Measurements from ENCODE around the gene TGFA. TPM values are rescaled to one million over a fixed set of nuclear protein-coding genes. Genes with fewer than 3 reads are reported as not detected.

Gene TGFA
- total RNA-seq, 1 donor from 2014 or later = 1.4 TPM

DNA sequence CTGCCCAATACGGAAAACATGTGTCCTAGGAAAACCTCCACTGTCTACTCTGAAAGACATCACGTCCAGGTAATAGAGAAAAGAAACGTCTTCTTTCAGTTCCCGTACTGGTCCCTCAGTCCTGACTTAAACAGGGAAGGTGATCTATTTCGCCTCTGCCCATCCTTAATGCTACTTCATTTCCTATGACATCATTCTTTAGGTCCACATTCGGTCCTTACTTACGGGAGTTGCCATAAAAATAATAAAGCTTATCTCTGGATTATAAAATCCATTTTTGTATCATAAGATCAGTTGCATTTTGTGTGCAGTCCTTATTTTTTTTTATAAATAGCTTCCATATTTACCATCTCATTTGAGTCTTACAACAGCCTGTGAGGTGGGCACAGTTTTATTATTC is 3.7 kb downstream of the TGFA start:
- Mint-ChIP-seq H3K9me3 (ENCODE audit: unreplicated experiment) (no peaks in the 10 kb centered on the region), H3K27ac (ENCODE audit: unreplicated experiment) (no peak overlapping the region)

DNA sequence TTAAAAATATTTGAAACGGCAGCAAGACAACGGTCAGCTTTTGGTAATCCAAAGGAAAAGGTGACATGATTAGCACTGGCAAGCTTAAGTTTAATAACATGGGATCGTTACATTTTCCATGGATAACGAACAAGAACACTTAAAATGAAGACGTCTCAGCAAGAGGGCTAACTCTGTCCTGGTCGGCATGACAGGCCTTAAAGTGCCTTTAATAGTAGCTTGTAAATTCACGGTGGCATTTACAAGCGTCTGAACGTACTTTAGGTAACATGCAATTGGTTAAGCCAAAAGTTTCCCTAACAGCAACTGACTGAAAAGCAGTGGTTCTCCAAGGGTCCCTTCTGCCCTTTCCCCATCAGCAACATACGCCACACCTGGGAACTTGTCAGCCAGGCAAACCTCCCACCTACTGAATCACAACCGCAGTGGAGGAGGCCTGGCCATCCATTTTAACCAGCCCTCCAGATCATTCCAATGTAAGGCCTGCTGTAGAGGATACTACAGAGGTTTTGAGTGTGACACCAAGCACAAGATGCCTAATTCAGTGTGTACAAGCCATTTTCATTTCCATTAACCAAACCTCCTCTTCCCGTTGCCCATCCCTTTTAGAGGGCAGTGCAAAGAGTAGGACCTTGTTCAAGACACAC is 4.4 kb downstream of the TGFA start:
- H3K9ac ChIP-seq (ENCODE audit: low read length) = no peak overlapping the region
- H3K4me3 ChIP-seq (ENCODE audit: insufficient read depth, low read depth, low read length) = no peak overlapping the region
- FAIRE-seq (no peak), DNase-seq (ENCODE audit: low read depth) (no peak)
- Mint-ChIP-seq H3K4me3 (ENCODE audit: unreplicated experiment) (no peak overlapping the region), H3K36me3 (ENCODE audit: low read depth, unreplicated experiment) (no peaks in the 10 kb centered on the region), H3K4me1 (ENCODE audit: low read depth, unreplicated experiment) (peaks cover 5% of the 10 kb centered on the region), H3K9me3 (ENCODE audit: unreplicated experiment) (no peaks in the 10 kb centered on the region), H3K27ac (ENCODE audit: unreplicated experiment) (no peak overlapping the region), H3K27me3 (ENCODE audit: low read depth, unreplicated experiment) (peaks cover 16% of the 10 kb centered on the region)
- H3K4me2 ChIP-seq (ENCODE audit: low read length) = no peak overlapping the region
- peaks cover 38% of the 10 kb centered on the region for H3K27me3 ChIP-seq (ENCODE audit: insufficient read depth, low read length)
- peaks cover 6% of the 10 kb centered on the region for H3K4me1 ChIP-seq (ENCODE audit: insufficient read depth, low read length)
- H3K27ac ChIP-seq (ENCODE audit: low read depth, low read length) = no peak overlapping the region
- no peaks in the 10 kb centered on the region for H4K20me1 ChIP-seq (ENCODE audit: insufficient read depth, low read length)
- no peaks in the 10 kb centered on the region for H3K36me3 ChIP-seq (ENCODE audit: insufficient read depth, low read length)
- H3K9me3 ChIP-seq (ENCODE audit: insufficient read depth, low read depth, low read length) = no peaks in the 10 kb centered on the region
- H2AFZ ChIP-seq (ENCODE audit: low read depth, low read length) = no peak overlapping the region
- H3K79me2 ChIP-seq (ENCODE audit: insufficient read depth, low read length) = no peaks in the 10 kb centered on the region
- TF ChIP-seq, protein P1, sequence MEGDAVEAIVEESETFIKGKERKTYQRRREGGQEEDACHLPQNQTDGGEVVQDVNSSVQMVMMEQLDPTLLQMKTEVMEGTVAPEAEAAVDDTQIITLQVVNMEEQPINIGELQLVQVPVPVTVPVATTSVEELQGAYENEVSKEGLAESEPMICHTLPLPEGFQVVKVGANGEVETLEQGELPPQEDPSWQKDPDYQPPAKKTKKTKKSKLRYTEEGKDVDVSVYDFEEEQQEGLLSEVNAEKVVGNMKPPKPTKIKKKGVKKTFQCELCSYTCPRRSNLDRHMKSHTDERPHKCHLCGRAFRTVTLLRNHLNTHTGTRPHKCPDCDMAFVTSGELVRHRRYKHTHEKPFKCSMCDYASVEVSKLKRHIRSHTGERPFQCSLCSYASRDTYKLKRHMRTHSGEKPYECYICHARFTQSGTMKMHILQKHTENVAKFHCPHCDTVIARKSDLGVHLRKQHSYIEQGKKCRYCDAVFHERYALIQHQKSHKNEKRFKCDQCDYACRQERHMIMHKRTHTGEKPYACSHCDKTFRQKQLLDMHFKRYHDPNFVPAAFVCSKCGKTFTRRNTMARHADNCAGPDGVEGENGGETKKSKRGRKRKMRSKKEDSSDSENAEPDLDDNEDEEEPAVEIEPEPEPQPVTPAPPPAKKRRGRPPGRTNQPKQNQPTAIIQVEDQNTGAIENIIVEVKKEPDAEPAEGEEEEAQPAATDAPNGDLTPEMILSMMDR (IDR thresholded peaks at IDR 0.05; ENCODE audit: insufficient read depth, low read depth, low read length) = no peak
- TF ChIP-seq EZH2 (IDR thresholded peaks at IDR 0.05; ENCODE audit: insufficient read depth, low read length) = no peak

More for the DNA sequence above, 3.7 kb downstream of the TGFA start:
- no peak overlapping the region for H3K4me3 ChIP-seq (ENCODE audit: insufficient read depth, low read depth, low read length)
- no peaks in the 10 kb centered on the region for H3K36me3 Mint-ChIP-seq (ENCODE audit: low read depth, unreplicated experiment)
- no peaks in the 10 kb centered on the region for H4K20me1 ChIP-seq (ENCODE audit: insufficient read depth, low read length)
- H2AFZ ChIP-seq (ENCODE audit: low read depth, low read length) = no peak overlapping the region
- no peak for DNase-seq (ENCODE audit: low read depth)
- H3K4me1 ChIP-seq (ENCODE audit: insufficient read depth, low read length) = peaks cover 6% of the 10 kb centered on the region
- no peaks in the 10 kb centered on the region for H3K36me3 ChIP-seq (ENCODE audit: insufficient read depth, low read length)
- H3K4me1 Mint-ChIP-seq (ENCODE audit: low read depth, unreplicated experiment) = peaks cover 5% of the 10 kb centered on the region
- peaks cover 41% of the 10 kb centered on the region for H3K27me3 ChIP-seq (ENCODE audit: insufficient read depth, low read length)
- H3K9ac ChIP-seq (ENCODE audit: low read length) = no peak overlapping the region
- no peaks in the 10 kb centered on the region for H3K79me2 ChIP-seq (ENCODE audit: insufficient read depth, low read length)
- no peak for FAIRE-seq
- H3K9me3 ChIP-seq (ENCODE audit: insufficient read depth, low read depth, low read length) = no peaks in the 10 kb centered on the region
- no peak overlapping the region for H3K4me3 Mint-ChIP-seq (ENCODE audit: unreplicated experiment)
- peaks cover 22% of the 10 kb centered on the region for H3K27me3 Mint-ChIP-seq (ENCODE audit: low read depth, unreplicated experiment)
- H3K4me2 ChIP-seq (ENCODE audit: low read length) = no peak overlapping the region
- H3K27ac ChIP-seq (ENCODE audit: low read depth, low read length) = no peak overlapping the region
- no peak for TF ChIP-seq EZH2 (IDR thresholded peaks at IDR 0.05; ENCODE audit: insufficient read depth, low read length)
- TF ChIP-seq, protein P1 (IDR thresholded peaks at IDR 0.05; ENCODE audit: insufficient read depth, low read depth, low read length) = no peak

DNA sequence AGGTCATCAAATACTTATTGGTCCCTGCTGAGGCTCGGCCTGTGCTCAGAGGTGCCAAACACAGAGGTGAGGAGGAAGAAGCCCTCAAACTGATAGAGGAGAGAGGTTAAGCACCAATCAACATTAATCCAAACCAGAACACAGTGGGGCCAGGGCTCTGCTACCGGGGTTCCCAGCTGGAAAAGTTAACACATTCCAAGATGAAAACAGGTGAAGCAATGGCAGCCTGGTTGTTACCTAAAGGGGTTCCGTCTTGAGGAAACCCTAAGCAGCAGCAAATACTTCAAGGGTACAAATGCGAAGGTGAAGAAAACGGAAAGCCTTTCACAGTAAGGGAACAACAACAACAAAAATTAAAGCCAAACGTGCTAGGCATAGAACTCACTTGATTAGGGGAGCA is 5.4 kb downstream of the TGFA start:
- H3K4me2 ChIP-seq (ENCODE audit: low read length) = no peak overlapping the region
- peaks cover 13% of the 10 kb centered on the region for H3K27me3 Mint-ChIP-seq (ENCODE audit: low read depth, unreplicated experiment)
- TF ChIP-seq, protein P1 (IDR thresholded peaks at IDR 0.05; ENCODE audit: insufficient read depth, low read depth, low read length) = no peak
- TF ChIP-seq EZH2 (IDR thresholded peaks at IDR 0.05; ENCODE audit: insufficient read depth, low read length) = no peak

More for the DNA sequence above, 5.4 kb downstream of the TGFA start:
- Histone ChIP-seq H3K79me2 (ENCODE audit: insufficient read depth, low read length) (no peaks in the 10 kb centered on the region), H3K27ac (ENCODE audit: low read depth, low read length) (no peak overlapping the region), H3K9me3 (ENCODE audit: insufficient read depth, low read depth, low read length) (no peaks in the 10 kb centered on the region), H4K20me1 (ENCODE audit: insufficient read depth, low read length) (no peaks in the 10 kb centered on the region), H3K27me3 (ENCODE audit: insufficient read depth, low read length) (peaks cover 35% of the 10 kb centered on the region), H3K36me3 (ENCODE audit: insufficient read depth, low read length) (no peaks in the 10 kb centered on the region), H3K4me1 (ENCODE audit: insufficient read depth, low read length) (peaks cover 3% of the 10 kb centered on the region), H3K9ac (ENCODE audit: low read length) (no peak overlapping the region), H2AFZ (ENCODE audit: low read depth, low read length) (no peak overlapping the region), H3K4me3 (ENCODE audit: insufficient read depth, low read depth, low read length) (no peak overlapping the region)
- Mint-ChIP-seq H3K4me1 (ENCODE audit: low read depth, unreplicated experiment) (peaks cover 5% of the 10 kb centered on the region), H3K27ac (ENCODE audit: unreplicated experiment) (no peak overlapping the region), H3K4me3 (ENCODE audit: unreplicated experiment) (no peak overlapping the region), H3K9me3 (ENCODE audit: unreplicated experiment) (no peaks in the 10 kb centered on the region), H3K36me3 (ENCODE audit: low read depth, unreplicated experiment) (no peaks in the 10 kb centered on the region)
- no peak for DNase-seq (ENCODE audit: low read depth)
- FAIRE-seq = no peak

All from astrocyte (in vitro differentiated cells and primary cell).